Right renal cortex interstitium (tissue), 3 donors: ENCODE results near the gene LHFPL3. TPM values are rescaled to one million over a fixed set of nuclear protein-coding genes. Genes with fewer than 3 reads are reported as not detected.
"Not testable (repeated sequence)": the region's sequence is repeated elsewhere in the genome, so short reads cannot be mapped to it uniquely, and the experiment has no call there.

Source experiments
- DNase-seq, 3 donors: peaks; one replicate each; pipeline ENCODE4 v3.0.0-alpha.2; 2013; ENCODE audit warnings: low read depth in 3 of 3, low spot score in 2 of 3
- polyA plus RNA-seq, 3 donors: library from polyadenylated mRNA; unstranded; fragments of 120-200 nt; gene quantifications; one replicate each; pipeline ENCODE4 v1.2.1, GENCODE V29; 2013; ENCODE audit not compliant: insufficient read length in 3 of 3

LHFPL3 gene
- polyA plus RNA-seq, result 1 to 10 TPM; 5.5 to 7.1 (median 6.6) TPM

GRCh38 chr7:104328296-104328969 lies at the start of gene LHFPL3:
TSS of gene LHFPL3 (plus strand) at chr7:104328603.
- DNase-seq, result no peak

DNA sequence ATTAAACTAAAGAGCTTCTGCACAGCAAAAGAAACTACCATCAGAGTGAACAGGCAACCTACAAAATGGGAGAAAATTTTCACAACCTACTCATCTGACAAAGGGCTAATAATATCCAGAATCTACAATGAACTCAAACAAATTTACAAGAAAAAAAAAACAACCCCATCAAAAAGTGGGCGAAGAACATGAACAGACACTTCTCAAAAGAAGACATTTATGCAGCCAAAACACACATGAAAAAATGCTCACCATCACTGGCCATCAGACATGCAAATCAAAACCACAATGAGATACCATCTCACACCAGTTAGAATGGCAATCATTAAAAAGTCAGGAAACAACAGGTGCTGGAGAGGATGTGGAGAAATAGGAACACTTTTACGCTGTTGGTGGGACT lies 46.7 kb upstream of the LHFPL3 start:
- not testable (repeated sequence) for DNase-seq

- no peak for DNase-seq
These were observed 41.6 kb upstream of the LHFPL3 start for GRCh38 chr7:104286839-104287238.

DNA sequence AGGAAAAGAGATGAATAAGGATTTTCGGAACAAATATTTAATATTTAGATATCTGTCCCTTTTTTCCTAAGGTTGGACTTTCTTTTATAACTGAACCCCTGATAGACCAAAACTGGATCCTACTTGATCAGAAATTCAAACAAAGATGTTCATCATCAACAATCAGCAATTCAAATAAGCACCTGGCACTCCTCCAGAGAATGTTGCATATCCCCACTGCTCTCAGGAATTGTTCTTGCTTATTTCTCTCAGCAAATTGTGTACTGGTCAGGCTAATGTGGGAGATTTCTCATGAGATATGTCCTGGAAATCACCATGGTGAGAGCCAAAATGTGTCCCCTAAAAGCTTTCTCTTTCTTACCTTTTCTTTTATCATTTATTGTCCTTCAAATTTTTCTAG lies 40.3 kb upstream of the LHFPL3 start:
- DNase-seq, result no peak

DNA sequence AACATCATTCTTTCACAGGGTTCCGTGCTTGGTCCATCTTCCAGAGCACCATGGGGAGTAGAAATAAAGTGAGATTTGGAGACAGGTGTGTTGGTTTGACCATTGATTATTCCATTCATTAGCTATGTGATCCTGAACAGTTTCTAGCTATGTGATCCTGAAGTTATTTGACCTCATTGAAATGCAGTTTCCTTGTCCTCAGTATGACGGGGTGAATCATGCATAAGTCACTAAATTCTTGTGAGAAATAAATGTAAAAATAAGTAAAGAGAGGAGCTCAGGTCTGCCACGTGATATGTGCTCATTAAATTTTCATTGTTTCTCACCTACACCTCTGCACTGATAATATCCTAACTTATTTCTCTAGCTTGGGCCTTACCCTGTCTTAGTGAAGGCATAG lies 34.1 kb upstream of the LHFPL3 start:
- DNase-seq, result no peak

GRCh38 chr7:104296266-104296665 lies 32.1 kb upstream of the LHFPL3 start:
- DNase-seq, result no peak

DNA sequence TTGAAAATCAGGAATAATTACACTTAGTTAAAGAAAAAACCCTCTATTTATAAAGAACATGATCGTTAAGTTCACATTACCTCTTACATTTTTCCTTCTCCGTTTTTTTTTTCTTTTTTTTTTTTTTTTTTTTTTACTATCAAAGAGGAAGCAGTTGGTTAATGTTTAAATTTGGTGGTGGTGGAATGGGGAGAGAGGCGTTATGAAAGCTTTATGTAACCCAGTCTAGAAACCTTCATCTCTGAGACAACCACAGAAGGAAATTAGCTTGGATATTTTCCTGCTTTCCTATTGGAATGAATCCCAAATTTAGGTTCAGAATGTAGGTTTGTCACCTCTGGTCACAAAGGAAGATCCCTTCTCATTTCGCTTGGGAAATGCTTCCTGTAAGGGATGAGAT lies 31.5 kb upstream of the LHFPL3 start:
- DNase-seq, result no peak

GRCh38 chr7:104299323-104299722 lies 29.1 kb upstream of the LHFPL3 start:
- DNase-seq, result no peak

DNA sequence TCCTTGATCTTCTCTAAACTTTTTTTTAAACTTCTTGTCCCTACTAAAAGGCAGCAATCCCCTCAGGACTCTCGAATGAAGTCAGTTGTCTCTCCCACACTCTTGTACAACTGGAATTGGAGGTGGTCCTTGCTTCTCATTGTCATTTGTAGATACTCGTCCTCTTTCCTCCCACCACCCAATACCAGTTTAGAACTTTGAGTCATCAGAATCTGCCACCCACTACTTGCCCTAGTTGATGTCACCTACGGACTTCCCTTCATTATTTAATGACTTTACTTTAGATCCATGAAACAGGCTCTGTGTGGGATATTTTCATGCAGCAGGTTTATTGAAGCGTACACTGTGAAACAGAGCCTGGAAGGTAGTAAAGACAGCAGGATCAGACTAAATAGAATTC lies 28.6 kb upstream of the LHFPL3 start:
- no peak for DNase-seq

DNA sequence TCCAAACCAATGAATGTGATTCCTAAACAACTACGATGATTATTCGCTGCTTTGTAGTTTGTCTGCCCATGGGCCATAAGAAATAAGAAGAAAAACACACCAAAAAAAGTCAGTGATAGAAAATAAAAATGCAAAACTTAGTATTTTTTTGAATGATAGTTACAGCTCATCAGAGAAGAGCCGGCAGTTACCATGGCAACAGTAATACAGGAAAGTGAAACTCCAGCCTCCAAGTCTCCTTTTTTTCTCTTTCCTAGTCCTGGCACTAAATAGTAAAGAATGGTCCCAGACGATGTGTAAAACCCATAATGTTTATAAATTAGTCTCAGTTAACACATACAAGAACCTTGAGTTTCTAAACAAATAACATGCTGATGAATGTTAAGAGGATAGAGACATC lies 21.6 kb upstream of the LHFPL3 start:
- DNase-seq, result no peak

GRCh38 chr7:104317948-104318629 lies 10.3 kb upstream of the LHFPL3 start:
- no peak for DNase-seq

GRCh38 chr7:104327534-104327933 lies 869 bp upstream of the LHFPL3 start:
- DNase-seq, result no peak

GRCh38 chr7:104327938-104328295 lies 486 bp upstream of the LHFPL3 start:
- DNase-seq, result no peak

GRCh38 chr7:104328970-104329825 lies 795 bp downstream of the LHFPL3 start:
- no peak for DNase-seq

- DNase-seq, result no peak
These were observed 13.1 kb downstream of the LHFPL3 start for GRCh38 chr7:104341546-104341945.

DNA sequence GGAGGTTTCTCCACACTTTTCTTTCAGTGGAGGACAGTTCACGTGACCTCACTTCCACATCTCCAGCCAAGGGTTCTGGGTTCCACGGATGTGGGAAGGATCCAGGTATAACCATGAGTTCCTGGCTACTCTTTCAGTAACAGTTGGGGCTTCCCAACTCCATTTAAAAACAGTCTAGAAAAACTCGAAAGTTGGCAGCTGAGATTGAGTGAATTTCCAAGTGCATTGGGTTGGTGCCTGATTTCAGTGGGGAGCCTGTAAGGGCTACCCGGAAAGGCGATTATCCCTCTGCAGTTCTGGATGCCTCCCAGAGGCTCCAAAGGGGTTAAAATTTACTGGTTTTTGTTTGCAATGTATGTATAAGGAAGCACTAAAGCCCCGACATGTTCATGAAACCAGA lies 24.3 kb downstream of the LHFPL3 start:
- no peak for DNase-seq

- DNase-seq, result no peak
These were observed 28.8 kb downstream of the LHFPL3 start for GRCh38 chr7:104357166-104357565.

DNA sequence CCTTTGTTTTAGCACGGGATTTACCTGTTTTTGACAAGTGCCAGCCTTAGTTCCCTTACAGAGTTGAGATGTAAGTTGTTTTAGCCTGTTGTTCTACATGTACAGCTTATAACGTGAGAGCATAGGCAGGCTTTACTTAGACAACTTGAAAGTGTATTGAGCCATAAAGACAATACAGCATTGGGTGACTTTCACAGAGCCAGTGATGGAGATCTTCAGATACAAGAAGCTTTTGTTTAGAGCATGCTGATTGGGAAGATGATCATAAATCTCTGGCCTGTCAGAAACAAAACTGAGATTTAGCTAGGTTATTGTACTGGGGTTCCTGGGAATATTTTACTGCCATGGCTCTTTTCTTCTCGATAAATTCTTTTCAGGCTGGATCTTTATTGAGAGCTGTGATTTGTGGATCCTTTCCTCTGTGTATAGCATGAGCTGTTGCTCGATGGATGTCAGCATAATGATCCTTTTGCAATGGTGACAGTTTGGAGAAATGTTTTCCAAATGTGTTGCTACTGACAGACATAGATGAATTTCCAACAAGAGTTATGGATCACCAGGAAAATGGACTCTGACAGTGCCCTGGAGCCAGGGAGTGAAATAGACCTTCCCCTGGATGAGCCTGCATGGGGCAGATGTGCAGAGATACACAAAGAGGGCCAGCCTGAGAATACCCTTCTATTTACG lies 30.2 kb downstream of the LHFPL3 start:
- DNase-seq, result no peak

GRCh38 chr7:104362756-104363155 lies 34.4 kb downstream of the LHFPL3 start:
- DNase-seq, result no peak

- no peak for DNase-seq
These were observed 35.0 kb downstream of the LHFPL3 start for GRCh38 chr7:104363355-104363754.

DNA sequence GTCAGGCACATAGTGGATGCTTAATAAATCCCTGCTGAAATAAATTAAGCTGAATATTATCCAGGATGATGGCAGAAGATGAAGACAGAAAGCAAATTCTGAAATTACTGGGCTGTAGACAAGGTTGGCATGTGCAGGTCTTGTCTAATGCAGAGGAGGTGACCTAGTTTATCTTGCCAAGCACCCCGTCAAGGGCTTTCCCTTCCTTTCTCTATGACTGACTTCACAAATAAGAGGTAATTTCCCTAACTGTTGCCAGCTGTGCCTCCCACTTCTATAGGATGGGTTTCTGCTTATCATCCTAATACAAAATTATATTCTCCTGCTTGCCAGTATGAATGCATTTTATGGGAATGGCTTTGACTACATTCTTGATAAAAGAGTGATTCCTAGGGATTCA lies 38.0 kb downstream of the LHFPL3 start:
- no peak for DNase-seq
